ENCODE results near the gene BANP. TPM values are rescaled to one million over a fixed set of nuclear protein-coding genes. Genes with fewer than 3 reads are reported as not detected.
"Not testable (repeated sequence)": the region's sequence is repeated elsewhere in the genome, so short reads cannot be mapped to it uniquely, and the experiment has no call there.

The BANP gene
- total RNA-seq, 1 experiment from 2014 or later = 49.6 TPM

- peaks cover 4% of the 10 kb centered on the region for H3K36me3 Mint-ChIP-seq (ENCODE audit: insufficient read depth, unreplicated experiment)
- CTCF ChIA-PET = interaction anchor here (0.8 kb wide), 1 partner anchor 11 kb away, joined by 3 read pairs; no protein-coding TSS in a partner anchor
- no peaks in the 10 kb centered on the region for H3K4me1 Mint-ChIP-seq (ENCODE audit: low read depth, unreplicated experiment)
- DNase-seq = no peak
- H3K27me3 Mint-ChIP-seq (ENCODE audit: unreplicated experiment) = no peaks in the 10 kb centered on the region
- no peak overlapping the region for H3K4me3 Mint-ChIP-seq (ENCODE audit: low read depth, unreplicated experiment)
- no peak overlapping the region for H3K27ac Mint-ChIP-seq (ENCODE audit: unreplicated experiment)
- intact Hi-C loops (cut with micrococcal nuclease; ENCODE audit: unreplicated experiment) = no loop called here
- no TSS peak for BruUV-seq (replicated peaks)
- H3K9me3 Mint-ChIP-seq (ENCODE audit: low read depth, unreplicated experiment) = no peaks in the 10 kb centered on the region
- TF ChIP-seq, protein P1, sequence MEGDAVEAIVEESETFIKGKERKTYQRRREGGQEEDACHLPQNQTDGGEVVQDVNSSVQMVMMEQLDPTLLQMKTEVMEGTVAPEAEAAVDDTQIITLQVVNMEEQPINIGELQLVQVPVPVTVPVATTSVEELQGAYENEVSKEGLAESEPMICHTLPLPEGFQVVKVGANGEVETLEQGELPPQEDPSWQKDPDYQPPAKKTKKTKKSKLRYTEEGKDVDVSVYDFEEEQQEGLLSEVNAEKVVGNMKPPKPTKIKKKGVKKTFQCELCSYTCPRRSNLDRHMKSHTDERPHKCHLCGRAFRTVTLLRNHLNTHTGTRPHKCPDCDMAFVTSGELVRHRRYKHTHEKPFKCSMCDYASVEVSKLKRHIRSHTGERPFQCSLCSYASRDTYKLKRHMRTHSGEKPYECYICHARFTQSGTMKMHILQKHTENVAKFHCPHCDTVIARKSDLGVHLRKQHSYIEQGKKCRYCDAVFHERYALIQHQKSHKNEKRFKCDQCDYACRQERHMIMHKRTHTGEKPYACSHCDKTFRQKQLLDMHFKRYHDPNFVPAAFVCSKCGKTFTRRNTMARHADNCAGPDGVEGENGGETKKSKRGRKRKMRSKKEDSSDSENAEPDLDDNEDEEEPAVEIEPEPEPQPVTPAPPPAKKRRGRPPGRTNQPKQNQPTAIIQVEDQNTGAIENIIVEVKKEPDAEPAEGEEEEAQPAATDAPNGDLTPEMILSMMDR (IDR thresholded peaks at IDR 0.05; ENCODE audit: unreplicated experiment) = no peak
Measured at GRCh38 chr16:88022076-88023042, 71.1 kb downstream of the BANP start.

- Mint-ChIP-seq H3K4me1 (ENCODE audit: low read depth, unreplicated experiment) (no peaks in the 10 kb centered on the region), H3K36me3 (ENCODE audit: insufficient read depth, unreplicated experiment) (peaks cover 4% of the 10 kb centered on the region), H3K27me3 (ENCODE audit: unreplicated experiment) (no peaks in the 10 kb centered on the region), H3K27ac (ENCODE audit: unreplicated experiment) (no peak overlapping the region), H3K9me3 (ENCODE audit: low read depth, unreplicated experiment) (no peaks in the 10 kb centered on the region), H3K4me3 (ENCODE audit: low read depth, unreplicated experiment) (no peak overlapping the region)
- CTCF ChIA-PET = interaction anchor here (0.8 kb wide), 1 partner anchor 10 kb away, joined by 3 read pairs; no protein-coding TSS in a partner anchor
- intact Hi-C loops (cut with micrococcal nuclease; ENCODE audit: unreplicated experiment) = no loop called here
- DNase-seq = no peak
- no TSS peak for BruUV-seq (replicated peaks)
- TF ChIP-seq, protein P1 (IDR thresholded peaks at IDR 0.05; ENCODE audit: unreplicated experiment) = no peak
Measured at GRCh38 chr16:88023366-88023765, 72.1 kb downstream of the BANP start.

- Mint-ChIP-seq H3K27ac (ENCODE audit: unreplicated experiment) (no peak overlapping the region), H3K9me3 (ENCODE audit: low read depth, unreplicated experiment) (no peaks in the 10 kb centered on the region), H3K27me3 (ENCODE audit: unreplicated experiment) (no peaks in the 10 kb centered on the region), H3K4me1 (ENCODE audit: low read depth, unreplicated experiment) (no peaks in the 10 kb centered on the region), H3K36me3 (ENCODE audit: insufficient read depth, unreplicated experiment) (peaks cover 4% of the 10 kb centered on the region), H3K4me3 (ENCODE audit: low read depth, unreplicated experiment) (no peak overlapping the region)
- no peak for DNase-seq
- intact Hi-C loops (cut with micrococcal nuclease; ENCODE audit: unreplicated experiment) = no loop called here
- no TSS peak for BruUV-seq (replicated peaks)
- CTCF ChIA-PET = no interaction called here
- TF ChIP-seq, protein P1 (IDR thresholded peaks at IDR 0.05; ENCODE audit: unreplicated experiment) = no peak
Measured at GRCh38 chr16:88023786-88024185, 72.6 kb downstream of the BANP start.

GRCh38 chr16:88024491-88025085 lies 73.4 kb downstream of the BANP start:
- H3K4me1 Mint-ChIP-seq (ENCODE audit: low read depth, unreplicated experiment); H3K4me3 Mint-ChIP-seq (ENCODE audit: low read depth, unreplicated experiment); H3K36me3 Mint-ChIP-seq (ENCODE audit: insufficient read depth, unreplicated experiment); intact Hi-C loops (cut with micrococcal nuclease; ENCODE audit: unreplicated experiment); DNase-seq; CTCF ChIA-PET; H3K9me3 Mint-ChIP-seq (ENCODE audit: low read depth, unreplicated experiment); BruUV-seq (replicated peaks); H3K27me3 Mint-ChIP-seq (ENCODE audit: unreplicated experiment); H3K27ac Mint-ChIP-seq (ENCODE audit: unreplicated experiment): not testable (repeated sequence)

- CTCF ChIA-PET; BruUV-seq (replicated peaks); H3K4me1 Mint-ChIP-seq (ENCODE audit: low read depth, unreplicated experiment); H3K9me3 Mint-ChIP-seq (ENCODE audit: low read depth, unreplicated experiment); intact Hi-C loops (cut with micrococcal nuclease; ENCODE audit: unreplicated experiment); H3K36me3 Mint-ChIP-seq (ENCODE audit: insufficient read depth, unreplicated experiment); DNase-seq; H3K27me3 Mint-ChIP-seq (ENCODE audit: unreplicated experiment); H3K27ac Mint-ChIP-seq (ENCODE audit: unreplicated experiment); H3K4me3 Mint-ChIP-seq (ENCODE audit: low read depth, unreplicated experiment): not testable (repeated sequence)
Measured at GRCh38 chr16:88025086-88025492, 73.9 kb downstream of the BANP start.

DNA sequence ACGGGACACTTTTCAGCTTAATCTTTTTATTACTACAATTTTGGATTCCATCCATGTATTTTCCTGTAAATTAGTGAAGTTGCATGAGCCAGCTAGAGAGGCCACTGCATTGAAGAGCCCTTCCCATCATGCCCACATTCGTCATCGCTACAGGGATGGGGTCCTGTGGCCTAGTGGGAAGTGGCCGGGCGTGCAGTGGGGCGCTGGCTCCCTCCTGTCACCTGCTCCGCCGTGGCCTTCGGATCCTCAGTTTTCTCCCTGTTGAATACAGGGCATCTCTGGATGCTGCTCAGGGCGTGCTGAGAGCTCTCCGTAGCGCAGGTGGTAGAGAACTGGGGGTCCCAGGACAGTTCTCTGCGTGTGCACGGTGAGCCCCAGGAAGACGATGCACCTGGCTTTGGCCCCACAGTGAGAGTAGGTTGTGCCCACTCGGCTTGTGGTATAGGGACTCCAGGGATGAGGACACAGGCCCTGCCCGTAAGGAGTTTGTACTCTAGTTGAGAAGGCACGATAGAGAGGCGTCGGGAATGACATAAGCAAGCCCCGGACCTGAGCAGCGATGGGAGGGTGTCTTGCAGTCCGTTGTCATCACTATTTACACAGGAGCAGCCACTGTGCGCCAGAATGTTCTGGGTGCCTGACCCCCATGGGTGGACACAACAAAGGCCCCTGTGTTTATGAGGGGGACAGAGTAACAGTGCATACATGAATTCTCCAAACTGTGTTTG lies 74.8 kb downstream of the BANP start:
- H3K27me3 Mint-ChIP-seq (ENCODE audit: unreplicated experiment); H3K4me3 Mint-ChIP-seq (ENCODE audit: low read depth, unreplicated experiment); H3K27ac Mint-ChIP-seq (ENCODE audit: unreplicated experiment); intact Hi-C loops (cut with micrococcal nuclease; ENCODE audit: unreplicated experiment); H3K9me3 Mint-ChIP-seq (ENCODE audit: low read depth, unreplicated experiment); H3K36me3 Mint-ChIP-seq (ENCODE audit: insufficient read depth, unreplicated experiment); H3K4me1 Mint-ChIP-seq (ENCODE audit: low read depth, unreplicated experiment); CTCF ChIA-PET; BruUV-seq (replicated peaks); DNase-seq: not testable (repeated sequence)

Measured in Calu3 (cell line).